Left ventricle myocardium inferior (tissue), 1 donor: Measurements from ENCODE around the gene BTBD16. TPM values are rescaled to one million over a fixed set of nuclear protein-coding genes. Genes with fewer than 3 reads are reported as not detected.

Experiments
- DNase-seq: peaks from one replicate; pipeline ENCODE4 v3.0.0-alpha.2; 2020
- H3K27ac ChIP-seq: fragments of 200-600 bp; replicated peaks from 2 replicates; pipeline ENCODE4 v1.8.0; 2021
- H3K27me3 ChIP-seq: fragments of 200-600 bp; 2 replicates; pipeline ENCODE4 v1.8.0; 2021; ENCODE audit warnings: low read depth
- H3K36me3 ChIP-seq: fragments of 200-600 bp; 2 replicates; pipeline ENCODE4 v1.8.0; 2021
- H3K4me1 ChIP-seq: fragments of 200-600 bp; 2 replicates; pipeline ENCODE4 v1.8.0; 2021
- H3K4me3 ChIP-seq: fragments of 200-600 bp; 2 replicates; pipeline ENCODE4 v1.8.0; 2021; ENCODE audit warnings: mild to moderate bottlenecking, moderate library complexity
- H3K9me3 ChIP-seq: fragments of 200-600 bp; replicated peaks from 2 replicates; pipeline ENCODE4 v1.8.0; 2021
- CTCF ChIP-seq: fragments of 200-600 bp; IDR thresholded peaks from 2 replicates; pipeline ENCODE4 v1.8.0; 2021; ENCODE audit warnings: antibody characterized with exemption, mild to moderate bottlenecking, borderline replicate concordance
- intact Hi-C: fragments of 100-400 bp; cut with micrococcal nuclease; formaldehyde crosslinking; loops from one replicate; pipeline ENCODE4 v1.11.0; 2022
- total RNA-seq: library from RNA; stranded (reverse); fragmentation: NEBNext Ultra II Directional; extraction: Animal tissue kit (Norgen Biotek cat#: 25700); gene quantifications from one replicate; pipeline ENCODE4 v1.2.1, GENCODE V29; 2021
- donor health status: DM: no; HTN: yes; CAD: no; lungs with severe emphysema.

BTBD16 gene
- total RNA-seq, 1 donor from 2014 or later, result not detected

- Histone ChIP-seq H3K27me3 (no peaks in the 10 kb centered on the region), H3K4me1 (peaks cover 26% of the 10 kb centered on the region), H3K36me3 (no peaks in the 10 kb centered on the region), H3K27ac (no peak overlapping the region), H3K4me3 (no peak overlapping the region), H3K9me3 (peaks cover 10% of the 10 kb centered on the region)
- TF ChIP-seq CTCF, result no peak
- DNase-seq, result no peak
- intact Hi-C loops, result no loop called here
Observed at GRCh38 chr10:122304054-122304579, 33.0 kb downstream of the BTBD16 start.

GRCh38 chr10:122306282-122306681 lies 35.2 kb downstream of the BTBD16 start:
- Histone ChIP-seq H3K27me3 (no peaks in the 10 kb centered on the region), H3K4me3 (no peak overlapping the region), H3K9me3 (peaks cover 10% of the 10 kb centered on the region), H3K27ac (no peak overlapping the region), H3K36me3 (no peaks in the 10 kb centered on the region), H3K4me1 (peaks cover 46% of the 10 kb centered on the region)
- intact Hi-C loops, result no loop called here
- TF ChIP-seq CTCF, result no peak
- no peak for DNase-seq

- no peaks in the 10 kb centered on the region for H3K27me3 ChIP-seq
- peaks cover 46% of the 10 kb centered on the region for H3K4me1 ChIP-seq
- intact Hi-C loops, result no loop called here
- H3K27ac ChIP-seq, result peak overlapping the region; percentile 85
- no peaks in the 10 kb centered on the region for H3K36me3 ChIP-seq
- no peak for DNase-seq
- no peak overlapping the region for H3K4me3 ChIP-seq
- no peak for TF ChIP-seq CTCF
- H3K9me3 ChIP-seq, result peaks cover 10% of the 10 kb centered on the region
Observed at GRCh38 chr10:122306744-122307143, 35.6 kb downstream of the BTBD16 start.

- H3K4me3 ChIP-seq, result peak overlapping the region; percentile 33
- H3K27me3 ChIP-seq, result no peaks in the 10 kb centered on the region
- H3K27ac ChIP-seq, result peak overlapping the region; percentile 85
- peaks cover 10% of the 10 kb centered on the region for H3K9me3 ChIP-seq
- peak; percentile 71 for DNase-seq
- H3K4me1 ChIP-seq, result peaks cover 46% of the 10 kb centered on the region
- H3K36me3 ChIP-seq, result no peaks in the 10 kb centered on the region
- intact Hi-C loops, result no loop called here
- TF ChIP-seq CTCF, result no peak
Observed at GRCh38 chr10:122307669-122308416, 36.7 kb downstream of the BTBD16 start.

- Histone ChIP-seq H3K4me1 (peaks cover 46% of the 10 kb centered on the region), H3K27me3 (no peaks in the 10 kb centered on the region), H3K36me3 (no peaks in the 10 kb centered on the region), H3K27ac (peak overlapping the region; percentile 85), H3K9me3 (peaks cover 10% of the 10 kb centered on the region), H3K4me3 (peak overlapping the region; percentile 33)
- TF ChIP-seq CTCF, result no peak
- intact Hi-C loops, result no loop called here
- DNase-seq, result no peak
Observed at GRCh38 chr10:122308417-122309141, 37.5 kb downstream of the BTBD16 start.
